GM12878 (cell line): ENCODE results near the gene C14orf93. TPM values are rescaled to one million over a fixed set of nuclear protein-coding genes. Genes with fewer than 3 reads are reported as not detected.

Source experiments
- ATAC-seq: fragments of 200-7000 bp; cut with Tn5 transposase; 3 replicates; pipeline ENCODE4 v1.9.1; 2020; ENCODE audit warnings: mild to moderate bottlenecking, moderate library complexity
- BruUV-seq: library from RNA; stranded (reverse); fragments of 400-500 nt; replicated peaks from 2 replicates; lab custom pipeline; 2021; lab: Mats Ljungman, UMichigan
- CTCF ChIA-PET: fragments of 300-600 bp; sonication (Branson Sonifier 250); formaldehyde crosslinking; extraction: SDS; loops from one replicate; lab custom pipeline; 2021; ENCODE audit warnings: inconsistent platforms; lab: Yijun Ruan, JAX
- POLR2A ChIA-PET: fragments of 350-600 bp; formaldehyde crosslinking; extraction: SDS; loops from one replicate; lab custom pipeline; 2021; ENCODE audit warnings: inconsistent platforms; lab: Charles Lee
- RAD21 ChIA-PET: fragments of 300-600 bp; sonication (Branson Sonifier 250); formaldehyde crosslinking; loops from one replicate; lab custom pipeline; 2023; ENCODE audit warnings: antibody characterized with exemption; ENCODE audit not compliant: unreplicated experiment; lab: Charles Lee
- SMC1A ChIA-PET: fragments of 300-600 bp; sonication (Branson Sonifier 250); formaldehyde crosslinking; loops from one replicate; lab custom pipeline; 2023; ENCODE audit not compliant: unreplicated experiment, uncharacterized antibody; lab: Charles Lee
- DNase-seq: peaks from one replicate; pipeline ENCODE4 v3.0.0-alpha.2; 2011; ENCODE audit warnings: low read depth, low spot score
- FAIRE-seq: peaks from 3 replicates; lab custom pipeline; 2011; peaks lifted over from hg19 to GRCh38; lab: Jason Lieb, UNC
- H2AFZ ChIP-seq: 2 replicates; pipeline ENCODE4 v1.6.0; 2011; ENCODE audit warnings: low read depth, low read length, control low read depth; ENCODE audit not compliant: control insufficient read depth
- H3K27ac ChIP-seq: 2 replicates; pipeline ENCODE4 v1.5.1; 2011; ENCODE audit warnings: control low read depth; ENCODE audit not compliant: control insufficient read depth, insufficient read depth
- H3K27me3 ChIP-seq, 2 experiments: replicated peaks in 1 of 2; 2 replicates each; pipeline versions ENCODE4 v1.6.0 to v1.6.1; 2011; ENCODE audit warnings: low read length in 1 of 2; ENCODE audit not compliant: control insufficient read depth in 2 of 2, insufficient read depth in 2 of 2
- H3K36me3 ChIP-seq, 2 experiments: 2 replicates each; pipeline ENCODE4 v1.5.1; 2011; ENCODE audit warnings: low read length in 1 of 2; ENCODE audit not compliant: control insufficient read depth in 2 of 2, insufficient read depth in 2 of 2
- H3K4me1 ChIP-seq: 2 replicates; pipeline ENCODE4 v1.6.1; 2011; ENCODE audit warnings: mild to moderate bottlenecking, low read length, moderate library complexity, mixed read lengths; ENCODE audit not compliant: control insufficient read depth, insufficient read depth
- H3K4me2 ChIP-seq: 2 replicates; pipeline ENCODE4 v1.6.0; 2011; ENCODE audit warnings: control low read depth; ENCODE audit not compliant: control insufficient read depth, insufficient read depth
- H3K4me3 ChIP-seq: fragments of 200-600 bp; sonication (generic); 2 replicates; pipeline ENCODE4 v1.5.1; 2016
- H3K79me2 ChIP-seq: 2 replicates; pipeline ENCODE4 v1.6.0; 2011; ENCODE audit warnings: low read length; ENCODE audit not compliant: control insufficient read depth, insufficient read depth
- H3K9ac ChIP-seq: 2 replicates; pipeline ENCODE4 v1.8.0; 2011; ENCODE audit warnings: low read length, control low read depth, mixed read lengths; ENCODE audit not compliant: control insufficient read depth, insufficient read depth
- H3K9me3 ChIP-seq: replicated peaks from 3 replicates; pipeline ENCODE4 v1.5.1; 2011; ENCODE audit warnings: mild to moderate bottlenecking, low read length; ENCODE audit not compliant: control insufficient read depth, insufficient read depth
- H4K20me1 ChIP-seq: 2 replicates; pipeline ENCODE4 v1.6.0; 2011; ENCODE audit not compliant: control insufficient read depth, insufficient read depth
- CHD4 ChIP-seq: fragments of 200-600 bp; sonication (generic); IDR thresholded peaks from 2 replicates; pipeline ENCODE4 v1.6.1; 2016; ENCODE audit warnings: mild to moderate bottlenecking
- HDGF ChIP-seq: fragments of 450-650 bp; IDR thresholded peaks from 2 replicates; pipeline ENCODE4 v1.6.1; 2016; ENCODE audit warnings: antibody characterized with exemption
- IKZF2 ChIP-seq, 2 experiments: fragments of 450-650 bp; IDR thresholded peaks; 2 replicates each; pipeline ENCODE4 v1.6.1; 2017; ENCODE audit warnings: mild to moderate bottlenecking in 2 of 2, moderate library complexity in 2 of 2
- RAD21 ChIP-seq: IDR thresholded peaks from 2 replicates; pipeline ENCODE4 v1.6.1; 2011; ENCODE audit warnings: mild to moderate bottlenecking, low read depth, low read length, moderate library complexity; ENCODE audit not compliant: insufficient read depth
- SIX5 ChIP-seq: IDR thresholded peaks from 2 replicates; pipeline ENCODE4 v1.6.1; 2011; ENCODE audit warnings: mild to moderate bottlenecking, low read depth, low read length, moderate library complexity; ENCODE audit not compliant: severe bottlenecking
- SP1 ChIP-seq: IDR thresholded peaks from one replicate; pipeline ENCODE4 v1.6.1; 2011; ENCODE audit warnings: low read depth, low read length
- SREBF1 ChIP-seq: IDR thresholded peaks from 2 replicates; pipeline ENCODE4 v1.6.1; 2012; ENCODE audit warnings: mild to moderate bottlenecking, low read length
- TARDBP ChIP-seq: IDR thresholded peaks from 2 replicates; pipeline ENCODE4 v1.6.1; 2016; ENCODE audit warnings: borderline replicate concordance
- ZNF384 ChIP-seq: IDR thresholded peaks from 2 replicates; pipeline ENCODE4 v1.6.1; 2012; ENCODE audit warnings: low read depth, mild to moderate bottlenecking, low read length, improper control_type of control experiment, borderline replicate concordance
- WGBS: methylation state at CpG from one replicate; pipeline ENCODE4 v1.1.6; 2016; ENCODE audit warnings: low lambda C conversion rate; ENCODE audit not compliant: insufficient replicate concordance, insufficient coverage; ENCODE audit errors: missing lambda C conversion rate; 5-methylcytosine and 5-hydroxymethylcytosine counted together
- in situ Hi-C: fragments of 300-500 bp; cut with MboI; formaldehyde crosslinking; loops from 9 replicates; pipeline ENCODE4 v1.14.3; 2018; ENCODE audit warnings: mixed read lengths
- intact Hi-C: fragments of 100-400 bp; cut with micrococcal nuclease; formaldehyde crosslinking; loops from one replicate; pipeline ENCODE4 v1.14.2; 2022; ENCODE audit not compliant: unreplicated experiment
- polyA plus RNA-seq, 11 experiments: library from polyadenylated mRNA; depleted of rRNA in 4 of 11; unstranded in 6 of 11; stranded (reverse) in 5 of 11; fragments of >200 nt; fragmentation: Nextera tagmentation in 4 of 11; fragmentation: Illumina TruSeq in 1 of 11; extraction: Ambion mirVana in 4 of 11; extraction: Trizol in 1 of 11; gene quantifications; 1 replicate in 1 of 11; 2 replicates in 10 of 11; pipeline versions ENCODE4 v1.2.1 to v1.2.3, GENCODE V29; 2011 to 2016; ENCODE audit warnings: inconsistent platforms in 2 of 11, missing spikeins in 2 of 11, low read depth in 1 of 11
- total RNA-seq, 4 experiments: library from RNA; depleted of rRNA in 3 of 4; stranded (reverse); fragments of >200 nt in 3 of 4; fragmentation: Illumina TruSeq in 1 of 4; extraction: Trizol in 1 of 4; gene quantifications; 2 replicates each; pipeline versions ENCODE4 v1.2.1 to v1.2.3, GENCODE V29; 2013 to 2021

C14orf93 gene
- total and polyA plus RNA-seq, 10 of the 15 experiments (the other 5 are each of a cell fraction or from before 2014, with no cell fraction given), result 1.8 to 13.9 (median 10.2) TPM

DNA sequence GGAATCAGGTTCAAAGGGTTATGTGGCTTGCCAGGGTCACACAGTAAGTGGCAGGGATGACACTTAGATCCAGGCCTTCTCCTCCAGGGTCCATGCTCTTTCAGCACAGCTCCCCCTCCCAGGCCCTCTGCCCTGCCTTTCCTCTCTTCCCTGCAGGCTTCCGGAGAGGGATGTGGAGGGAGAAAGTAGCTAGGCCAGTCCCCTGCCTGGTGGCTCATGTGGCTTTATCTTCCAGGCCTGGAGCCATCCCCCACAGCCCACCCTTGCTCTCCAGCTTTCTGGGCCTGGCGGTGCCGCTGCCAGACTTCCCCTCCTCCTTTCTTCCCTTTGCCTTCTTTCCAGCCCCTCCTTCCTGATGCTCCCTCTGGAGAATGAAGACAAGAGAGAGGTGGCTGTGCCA is 33.8 kb upstream of the C14orf93 start (continued):
- no peak for TF ChIP-seq SP1
- no peak for TF ChIP-seq CHD4
- no peak for TF ChIP-seq IKZF2 (IDR thresholded peaks at IDR 0.05)
- TF ChIP-seq SIX5, result no peak
- no peak for TF ChIP-seq RAD21
- TF ChIP-seq ZNF384, result no peak
- no peak for TF ChIP-seq SREBF1
- TF ChIP-seq HDGF, result no peak

DNA sequence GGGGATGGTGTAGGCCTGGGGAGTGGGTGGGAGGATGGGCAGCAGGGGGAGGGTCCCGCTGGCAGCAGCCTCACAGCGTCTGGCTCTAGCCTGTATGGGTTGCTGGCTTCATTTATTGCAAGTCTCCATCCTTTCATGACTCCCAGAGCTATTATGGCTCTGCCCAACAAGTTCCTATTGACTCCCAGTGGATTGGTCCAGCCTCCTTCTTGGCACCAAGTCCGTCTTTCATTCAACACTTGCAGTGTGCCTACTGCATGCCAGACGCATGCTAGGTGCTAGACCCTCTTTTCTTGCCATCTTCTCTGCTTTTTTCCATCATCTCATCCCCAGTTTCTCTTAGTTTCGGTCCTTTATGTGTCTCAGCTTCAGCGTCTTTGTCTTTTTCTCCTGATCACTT is 33.2 kb upstream of the C14orf93 start:
- no peak overlapping the region for H3K27ac ChIP-seq
- no peak overlapping the region for H2AFZ ChIP-seq
- H3K9ac ChIP-seq, result no peak overlapping the region
- intact Hi-C loops, result no loop called here
- ATAC-seq, result no peak
- H3K36me3 ChIP-seq, result no peaks in the 10 kb centered on the region
- no peak for TF ChIP-seq TARDBP
- H3K4me2 ChIP-seq, result no peak overlapping the region
- no peaks in the 10 kb centered on the region for H3K79me2 ChIP-seq
- H3K9me3 ChIP-seq, result no peaks in the 10 kb centered on the region
- in situ Hi-C loops, result no loop called here
- H4K20me1 ChIP-seq, result no peaks in the 10 kb centered on the region
- CTCF ChIA-PET, result interaction anchor here (1.4 to 2.0 kb wide), 2 partner anchors 34 to 57 kb away, joined by 3 to 9 read pairs; no protein-coding TSS in a partner anchor
- no peak for DNase-seq
- H3K4me3 ChIP-seq, result no peak overlapping the region
- POLR2A ChIA-PET, result no interaction called here
- RAD21 ChIA-PET, result no interaction called here
- no peak for FAIRE-seq
- H3K27me3 ChIP-seq, result no peaks in the 10 kb centered on the region; a peak in 2 of 4 replicates
- BruUV-seq, result no TSS peak
- SMC1A ChIA-PET, result interaction anchor here (2.4 kb wide), 1 partner anchor 57 kb away, joined by 6 read pairs; no protein-coding TSS in a partner anchor
- 22% methylated on average over 6 of the region's 6 CpGs for WGBS
- no peaks in the 10 kb centered on the region for H3K4me1 ChIP-seq
